Tibial nerve (tissue), 4 donors: Measurements from ENCODE around the gene TNFRSF19.

Experiments used
- EP300 ChIP-seq, 2 donors: sonication (generic); formaldehyde crosslinking; IDR thresholded peaks; one replicate each; pipeline ENCODE4 v1.6.1; 2017; ENCODE audit warnings: antibody characterized with exemption in 2 of 2, mild to moderate bottlenecking in 1 of 2
- POLR2A ChIP-seq, 2 donors: fragments of 450-650 bp; IDR thresholded peaks; one replicate each; pipeline ENCODE4 v1.6.1; 2017; ENCODE audit warnings: antibody characterized with exemption in 2 of 2, mild to moderate bottlenecking in 2 of 2, moderate library complexity in 2 of 2
- TF ChIP-seq, protein P1 (sequence below), 5 experiments: fragments of 200-600 bp in 3 of 5; fragments of 450-650 bp in 2 of 5; sonication (generic) in 3 of 5; IDR thresholded peaks; one replicate each; pipeline ENCODE4 v1.5.1; 2016 to 2019; ENCODE audit warnings: antibody characterized with exemption in 5 of 5, mild to moderate bottlenecking in 3 of 5, moderate library complexity in 2 of 5

DNA sequence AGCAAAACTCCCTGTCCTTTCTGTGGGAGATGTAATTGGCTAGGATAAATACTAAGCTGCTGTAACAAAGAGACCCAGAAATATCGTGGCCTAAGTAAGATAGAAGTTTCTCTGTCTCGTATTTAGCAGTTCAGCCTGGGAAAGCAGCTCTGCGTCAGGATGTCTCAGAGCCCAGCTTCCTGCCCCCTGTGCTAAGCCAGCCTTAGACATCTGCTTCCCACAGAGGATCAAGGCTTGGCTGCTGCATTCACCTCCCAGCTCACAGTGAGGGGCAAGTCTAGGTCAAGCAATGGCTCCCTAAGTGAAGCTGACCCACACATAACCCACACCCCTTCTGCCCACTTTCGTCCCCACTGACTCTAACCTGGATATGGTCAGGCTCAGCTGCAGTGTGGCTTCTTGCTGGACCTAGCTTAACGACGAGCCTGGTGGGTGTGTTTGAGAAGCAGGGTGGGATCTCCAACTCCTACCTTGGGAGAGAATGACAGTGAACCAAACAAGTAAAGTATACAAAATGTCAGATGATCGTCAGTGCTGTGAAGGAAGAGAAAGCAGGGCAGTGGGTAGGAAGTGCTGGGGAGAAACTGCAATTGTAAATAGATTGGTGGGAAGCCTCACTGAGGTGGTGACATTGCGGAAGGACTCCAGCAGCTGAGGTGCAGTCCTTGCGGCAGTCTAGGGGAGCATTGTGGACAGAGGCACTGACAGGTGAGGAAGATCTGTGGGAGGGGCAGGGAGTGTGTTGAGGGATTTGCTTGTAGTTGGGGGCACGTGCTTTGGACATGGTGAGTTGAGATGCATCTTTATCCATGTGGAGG lies 82.9 kb downstream of the TNFRSF19 start:
- TF ChIP-seq, protein P1, sequence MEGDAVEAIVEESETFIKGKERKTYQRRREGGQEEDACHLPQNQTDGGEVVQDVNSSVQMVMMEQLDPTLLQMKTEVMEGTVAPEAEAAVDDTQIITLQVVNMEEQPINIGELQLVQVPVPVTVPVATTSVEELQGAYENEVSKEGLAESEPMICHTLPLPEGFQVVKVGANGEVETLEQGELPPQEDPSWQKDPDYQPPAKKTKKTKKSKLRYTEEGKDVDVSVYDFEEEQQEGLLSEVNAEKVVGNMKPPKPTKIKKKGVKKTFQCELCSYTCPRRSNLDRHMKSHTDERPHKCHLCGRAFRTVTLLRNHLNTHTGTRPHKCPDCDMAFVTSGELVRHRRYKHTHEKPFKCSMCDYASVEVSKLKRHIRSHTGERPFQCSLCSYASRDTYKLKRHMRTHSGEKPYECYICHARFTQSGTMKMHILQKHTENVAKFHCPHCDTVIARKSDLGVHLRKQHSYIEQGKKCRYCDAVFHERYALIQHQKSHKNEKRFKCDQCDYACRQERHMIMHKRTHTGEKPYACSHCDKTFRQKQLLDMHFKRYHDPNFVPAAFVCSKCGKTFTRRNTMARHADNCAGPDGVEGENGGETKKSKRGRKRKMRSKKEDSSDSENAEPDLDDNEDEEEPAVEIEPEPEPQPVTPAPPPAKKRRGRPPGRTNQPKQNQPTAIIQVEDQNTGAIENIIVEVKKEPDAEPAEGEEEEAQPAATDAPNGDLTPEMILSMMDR (IDR thresholded peaks at IDR 0.05) = no peak
- TF ChIP-seq EP300 (IDR thresholded peaks at IDR 0.05) (no peak), POLR2A (IDR thresholded peaks at IDR 0.05) (no peak)
